ENCODE data around the gene ADD1.

Gene ADD1

GRCh38 chr4:2859514-2859913 is 15.9 kb downstream of the ADD1 start:
- TF ChIP-seq CTCF (IDR thresholded peaks at IDR 0.05; ENCODE audit: insufficient read depth, low read length, poor library complexity, severe bottlenecking): no peak
- H3K4me3 ChIP-seq (replicated peaks; ENCODE audit: low read depth, low read length): no peak overlapping the region
- H3K27me3 ChIP-seq (replicated peaks; ENCODE audit: control insufficient read depth, insufficient read depth, low read length): no peaks in the 10 kb centered on the region
- no peak for DNase-seq (ENCODE audit: extremely low read depth, insufficient read length)
- H3K36me3 ChIP-seq (ENCODE audit: control insufficient read depth, insufficient read depth, low read length): no peaks in the 10 kb centered on the region; the same call in 1 of the 2 replicates

DNA sequence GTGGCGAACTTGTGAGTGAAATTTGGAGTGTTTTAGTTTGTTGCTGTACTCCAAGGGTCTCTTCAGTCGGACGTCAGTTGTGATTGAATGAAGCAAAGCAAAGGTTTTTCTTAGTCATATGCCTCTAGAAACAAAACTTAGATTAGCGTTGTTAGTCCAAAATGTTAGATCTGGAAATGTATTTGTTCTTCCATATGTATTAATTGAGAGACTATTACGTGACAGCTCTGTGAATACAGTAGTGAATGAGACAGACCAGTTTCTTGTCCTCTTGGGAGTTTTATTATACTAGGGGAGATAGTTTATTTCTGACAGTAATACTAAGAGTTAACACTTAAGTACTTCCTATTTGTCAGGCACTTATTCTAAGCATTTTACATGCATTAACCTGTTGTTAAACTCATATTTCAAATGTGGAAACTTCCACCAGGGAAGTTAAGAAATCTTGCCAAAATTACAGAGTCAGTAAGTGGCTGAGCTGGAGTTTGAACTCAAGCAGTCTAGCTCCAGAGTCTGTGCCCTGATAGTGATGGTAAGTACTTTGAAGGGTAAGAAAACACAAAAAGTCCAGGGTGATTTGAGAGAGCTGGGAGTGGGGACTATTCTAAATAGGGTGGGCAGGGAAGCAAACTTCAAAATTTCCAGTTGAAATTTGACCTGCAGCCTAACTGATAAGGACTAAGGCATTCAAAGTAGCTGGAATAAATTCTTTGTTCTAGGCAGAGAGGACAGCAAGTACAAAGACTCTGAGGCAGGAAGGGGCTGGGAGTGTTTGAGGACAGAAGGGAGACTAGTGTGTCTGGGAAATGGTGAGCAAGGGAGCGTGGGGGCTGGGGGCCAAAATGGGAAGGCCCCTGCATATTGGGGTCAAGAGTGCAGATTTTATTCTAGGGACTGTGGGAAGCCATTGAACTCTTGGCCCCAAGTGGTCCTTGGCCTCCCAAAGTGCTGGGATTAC is 17.0 kb downstream of the ADD1 start:
- DNase-seq (ENCODE audit: extremely low read depth, insufficient read length): no peak
- no peak overlapping the region for H3K4me3 ChIP-seq (replicated peaks; ENCODE audit: low read depth, low read length)
- H3K36me3 ChIP-seq (ENCODE audit: control insufficient read depth, insufficient read depth, low read length): no peaks in the 10 kb centered on the region; the same call in 1 of the 2 replicates

DNA sequence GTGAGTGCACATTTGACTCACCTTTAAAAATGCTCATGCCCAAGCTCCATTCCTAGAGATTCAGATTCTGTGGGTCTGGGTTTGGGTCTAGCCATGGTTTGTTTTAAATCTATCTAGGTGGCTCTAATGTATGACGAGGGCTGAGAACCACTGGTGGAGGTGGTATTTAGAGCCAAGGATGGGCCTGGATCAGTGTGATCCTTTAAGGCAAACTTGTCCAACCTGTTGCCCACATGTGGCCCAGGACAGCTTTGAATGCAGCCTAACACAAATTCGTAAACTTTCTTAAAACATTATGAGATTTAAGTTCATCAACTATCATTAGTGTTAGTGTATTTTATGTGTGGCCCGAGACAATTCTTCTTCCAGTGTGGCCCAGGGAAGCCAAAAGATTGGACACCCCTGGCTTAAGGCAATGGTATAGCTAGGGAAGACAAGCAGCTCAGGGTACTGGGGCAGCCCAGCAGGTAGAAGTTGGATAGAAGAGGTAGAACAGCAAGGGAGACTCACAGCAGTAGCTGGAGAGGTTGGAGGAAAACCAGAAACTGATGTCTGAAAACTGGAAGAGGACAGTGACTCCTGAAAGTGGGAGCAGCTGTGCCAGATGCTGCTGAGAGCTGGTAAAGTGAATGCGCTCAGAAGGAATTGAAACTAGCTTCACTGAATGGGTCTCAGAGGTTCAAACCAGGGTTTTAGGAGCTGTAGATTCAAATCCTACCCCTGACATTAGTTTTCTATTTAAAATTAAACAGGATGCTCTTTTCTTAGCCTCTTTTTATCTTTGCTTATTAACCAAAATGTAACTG is 18.2 kb downstream of the ADD1 start:
- DNase-seq (ENCODE audit: extremely low read depth, insufficient read length): no peak
- Histone ChIP-seq H3K36me3 (ENCODE audit: control insufficient read depth, insufficient read depth, low read length) (no peaks in the 10 kb centered on the region; the same call in 1 of the 2 replicates), H3K4me3 (replicated peaks; ENCODE audit: low read depth, low read length) (no peak overlapping the region), H3K27me3 (replicated peaks; ENCODE audit: control insufficient read depth, insufficient read depth, low read length) (no peaks in the 10 kb centered on the region)
- no peak for TF ChIP-seq CTCF (IDR thresholded peaks at IDR 0.05; ENCODE audit: insufficient read depth, low read length, poor library complexity, severe bottlenecking)

More for the DNA sequence above, 17.0 kb downstream of the ADD1 start:
- TF ChIP-seq CTCF (IDR thresholded peaks at IDR 0.05; ENCODE audit: insufficient read depth, low read length, poor library complexity, severe bottlenecking): no peak
- no peaks in the 10 kb centered on the region for H3K27me3 ChIP-seq (replicated peaks; ENCODE audit: control insufficient read depth, insufficient read depth, low read length)

DNA sequence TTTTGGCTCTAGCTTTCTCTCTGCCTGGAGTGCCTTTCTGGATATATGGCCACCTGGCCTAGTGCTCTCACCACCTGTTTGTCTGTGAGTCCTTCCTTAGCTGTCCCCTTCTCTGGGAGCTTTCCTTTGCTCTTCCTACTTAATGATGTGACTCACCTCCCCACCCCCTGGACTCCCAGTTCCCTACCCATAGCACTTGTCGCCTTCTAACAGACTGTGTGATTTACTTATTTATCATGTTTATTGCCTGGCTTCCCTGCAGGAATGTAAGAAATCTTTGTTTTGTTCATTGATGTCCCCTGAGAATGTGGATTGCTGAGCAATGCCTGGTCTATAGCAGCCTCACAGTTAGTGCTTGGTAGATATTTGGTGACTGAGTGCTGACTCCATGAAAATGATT is 18.9 kb downstream of the ADD1 start:
- TF ChIP-seq CTCF (IDR thresholded peaks at IDR 0.05; ENCODE audit: insufficient read depth, low read length, poor library complexity, severe bottlenecking): no peak
- H3K27me3 ChIP-seq (replicated peaks; ENCODE audit: control insufficient read depth, insufficient read depth, low read length): no peaks in the 10 kb centered on the region
- DNase-seq (ENCODE audit: extremely low read depth, insufficient read length): no peak
- H3K36me3 ChIP-seq (ENCODE audit: control insufficient read depth, insufficient read depth, low read length): no peaks in the 10 kb centered on the region; the same call in 1 of the 2 replicates
- H3K4me3 ChIP-seq (replicated peaks; ENCODE audit: low read depth, low read length): no peak overlapping the region

- Histone ChIP-seq H3K36me3 (ENCODE audit: control insufficient read depth, insufficient read depth, low read length) (no peaks in the 10 kb centered on the region), H3K4me3 (replicated peaks; ENCODE audit: low read depth, low read length) (no peak overlapping the region), H3K27me3 (replicated peaks; ENCODE audit: control insufficient read depth, insufficient read depth, low read length) (no peaks in the 10 kb centered on the region)
- no peak for DNase-seq (ENCODE audit: extremely low read depth, insufficient read length)
- no peak for TF ChIP-seq CTCF (IDR thresholded peaks at IDR 0.05; ENCODE audit: insufficient read depth, low read length, poor library complexity, severe bottlenecking)
Observed at GRCh38 chr4:2863649-2864048, 20.0 kb downstream of the ADD1 start.
